HG02623 (cell line): ENCODE results near the gene TLL2.

ENCODE experiments used
- ATAC-seq: cut with Tn5 transposase; IDR thresholded peaks from one replicate; pipeline ENCODE4 v1.9.1; 2021; ENCODE audit warnings: moderate library complexity; ENCODE audit not compliant: unreplicated experiment

The TLL2 gene

DNA sequence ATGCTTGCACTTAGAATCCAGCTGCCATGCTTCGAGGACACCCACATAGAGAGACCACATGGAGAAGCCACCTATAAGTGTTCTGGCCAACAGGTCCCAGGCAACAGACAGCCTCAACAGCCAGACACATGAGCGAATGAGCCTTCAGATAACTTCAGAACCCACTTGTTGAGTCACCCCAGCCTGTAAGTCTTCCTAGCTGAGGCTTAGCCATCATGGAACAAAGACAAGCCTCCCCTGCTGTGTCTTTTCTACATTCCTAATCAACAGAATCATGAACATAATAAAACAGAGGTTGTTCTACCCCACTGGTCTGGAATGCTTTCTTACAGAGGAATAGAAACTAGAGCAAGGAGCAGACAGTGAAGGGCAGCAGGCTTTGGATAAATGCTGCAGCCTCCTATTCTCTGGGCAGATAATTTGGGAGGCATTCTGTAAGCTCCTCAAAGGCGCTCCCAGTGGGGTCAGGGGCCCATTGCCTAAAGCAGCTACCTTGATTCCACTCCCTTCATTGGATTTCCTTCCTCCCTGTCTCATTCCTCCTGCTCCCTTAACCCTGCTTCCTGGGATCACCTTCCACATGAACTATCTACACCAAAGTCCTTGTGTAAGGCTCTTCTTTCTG is 4.6 kb downstream of the TLL2 start:
- no peak for ATAC-seq

DNA sequence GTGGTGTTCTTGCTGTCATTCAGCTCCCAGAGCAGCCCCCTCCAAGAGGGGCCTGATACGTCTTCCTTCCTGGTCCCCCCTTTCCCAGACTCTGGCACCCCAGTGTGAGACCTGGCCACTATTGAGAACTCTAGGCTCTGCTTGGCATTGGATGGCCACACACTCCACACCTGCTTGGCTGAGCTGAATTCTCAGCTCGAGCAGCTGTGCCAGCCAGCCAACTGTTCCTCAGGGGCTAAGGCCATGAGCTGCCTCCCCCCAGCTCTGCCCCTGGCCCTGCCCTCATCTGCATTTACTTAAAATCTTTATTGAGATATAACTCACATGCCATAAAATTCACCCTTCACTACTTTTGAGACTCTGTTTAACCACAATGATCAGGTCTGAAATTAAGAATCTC is 6.7 kb downstream of the TLL2 start:
- no peak for ATAC-seq

DNA sequence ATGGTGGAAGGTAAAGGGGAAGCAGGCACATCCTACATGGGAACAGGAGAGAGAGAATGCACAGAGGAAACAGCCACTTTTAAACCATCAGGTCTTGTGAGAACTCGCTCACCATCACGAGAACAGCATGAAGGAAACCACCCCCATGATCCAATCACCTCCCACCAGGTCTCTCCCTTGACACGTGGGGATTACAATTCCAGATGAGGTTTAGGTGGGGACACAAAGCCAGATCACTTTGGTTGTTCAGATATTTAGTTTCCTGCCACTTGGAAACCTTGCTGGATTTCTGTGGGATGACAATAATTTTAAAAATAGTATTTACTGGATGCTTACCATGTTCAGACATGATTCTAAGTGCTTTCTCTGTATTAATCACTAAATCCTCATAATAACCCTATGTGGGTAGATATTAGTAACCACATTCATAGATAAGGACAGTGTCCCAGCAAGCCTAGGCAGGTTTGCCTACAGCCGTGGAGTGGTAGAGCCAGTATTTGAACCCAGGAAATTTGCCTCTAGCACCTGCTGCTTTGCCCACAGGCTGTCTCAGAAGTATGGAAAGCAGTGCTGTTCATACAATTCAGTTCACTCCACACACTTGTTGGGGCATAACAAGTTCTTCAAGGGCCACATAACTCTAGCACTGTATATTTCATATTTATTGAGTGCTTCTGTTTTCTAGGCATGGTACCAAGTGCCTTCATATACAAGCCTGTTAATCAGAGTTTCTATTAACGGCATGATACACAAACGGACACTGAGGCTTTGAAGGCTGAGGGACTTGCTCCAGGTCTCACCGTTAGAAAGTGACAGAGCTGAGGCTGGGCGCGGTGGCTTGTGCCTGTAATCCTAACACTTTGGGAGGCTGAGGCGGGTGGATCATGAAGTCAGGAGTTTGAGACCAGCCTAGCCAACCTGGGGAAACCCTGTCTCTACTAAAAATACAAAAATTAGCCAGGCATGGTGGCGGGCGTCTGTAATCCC is 8.3 kb downstream of the TLL2 start:
- ATAC-seq, result no peak

DNA sequence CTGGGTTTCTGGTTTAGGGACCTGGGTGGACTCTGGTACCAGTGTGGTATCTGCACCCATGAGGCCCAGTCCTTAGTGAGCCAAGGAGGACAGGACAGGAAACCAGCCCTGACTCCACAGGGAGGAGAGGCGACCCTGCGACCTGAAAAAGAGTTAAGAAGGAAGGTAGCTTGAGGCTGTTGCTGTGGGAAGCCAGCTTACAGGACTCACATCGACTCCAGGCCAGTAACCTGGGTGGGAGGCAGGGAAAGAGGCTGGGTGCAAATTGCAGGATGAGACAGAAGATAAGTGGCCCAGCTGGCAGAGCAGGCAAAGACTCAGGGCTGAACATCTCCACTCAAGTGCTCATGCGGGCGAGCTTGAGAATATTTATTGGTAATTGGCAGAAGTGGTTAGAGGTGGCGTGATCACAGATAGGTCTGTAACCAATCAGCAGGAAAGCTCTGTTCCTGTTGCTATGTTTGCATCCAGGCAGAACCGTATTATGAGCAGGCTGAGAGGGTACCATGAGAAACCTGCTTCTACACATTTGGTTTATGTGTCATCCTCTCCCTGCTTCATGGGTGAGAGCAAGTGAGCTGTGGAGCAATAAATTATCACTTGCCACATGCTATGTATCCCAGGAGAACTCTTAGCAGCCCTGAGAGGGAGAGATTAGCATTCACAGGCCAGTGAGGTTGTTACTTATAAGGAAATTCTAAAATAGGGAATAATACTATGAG is 11.0 kb downstream of the TLL2 start:
- no peak for ATAC-seq

DNA sequence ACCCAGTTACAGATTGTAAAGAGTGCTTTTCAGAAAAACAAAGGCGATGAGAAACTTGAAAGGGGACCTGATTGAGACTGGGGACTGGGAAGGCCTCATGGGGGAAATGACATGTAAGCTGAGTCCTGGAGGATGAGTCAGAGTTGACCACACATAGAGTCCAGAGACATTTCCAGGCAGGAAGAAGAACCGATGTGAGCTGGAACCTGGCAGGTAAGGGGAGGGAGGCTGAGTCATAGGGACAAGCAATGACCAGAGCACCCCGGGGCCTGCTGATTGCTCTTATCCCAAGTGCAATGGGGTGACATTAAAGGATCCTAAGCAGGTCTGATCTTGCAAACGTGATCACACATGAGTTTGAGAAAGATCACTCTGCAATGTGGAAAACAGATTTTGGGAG is 11.7 kb downstream of the TLL2 start:
- ATAC-seq, result no peak

- no peak for ATAC-seq
Measured at GRCh38 chr10:96500519-96500918, 13.2 kb downstream of the TLL2 start.

DNA sequence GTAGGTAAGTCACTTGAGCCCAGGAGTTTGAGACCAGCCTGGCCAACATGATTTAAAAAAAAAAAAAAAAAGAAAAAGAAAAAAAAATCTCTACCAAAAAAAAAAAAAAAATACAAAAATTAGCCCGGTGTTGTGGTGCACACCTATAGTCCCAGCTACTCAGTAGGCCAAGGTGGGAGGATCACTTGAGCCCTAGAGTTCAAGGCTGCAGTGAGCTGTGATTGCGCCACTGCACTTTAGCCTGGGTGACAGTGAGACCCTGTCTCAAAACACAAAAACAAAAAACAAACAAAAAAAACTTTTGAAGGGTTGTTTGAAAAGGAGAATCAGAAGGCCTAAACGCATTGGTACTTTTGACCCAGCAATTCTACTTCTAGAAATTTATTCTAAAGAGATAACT is 13.7 kb downstream of the TLL2 start:
- no peak for ATAC-seq

- ATAC-seq, result no peak
Measured at GRCh38 chr10:96497391-96497790, 16.3 kb downstream of the TLL2 start.

DNA sequence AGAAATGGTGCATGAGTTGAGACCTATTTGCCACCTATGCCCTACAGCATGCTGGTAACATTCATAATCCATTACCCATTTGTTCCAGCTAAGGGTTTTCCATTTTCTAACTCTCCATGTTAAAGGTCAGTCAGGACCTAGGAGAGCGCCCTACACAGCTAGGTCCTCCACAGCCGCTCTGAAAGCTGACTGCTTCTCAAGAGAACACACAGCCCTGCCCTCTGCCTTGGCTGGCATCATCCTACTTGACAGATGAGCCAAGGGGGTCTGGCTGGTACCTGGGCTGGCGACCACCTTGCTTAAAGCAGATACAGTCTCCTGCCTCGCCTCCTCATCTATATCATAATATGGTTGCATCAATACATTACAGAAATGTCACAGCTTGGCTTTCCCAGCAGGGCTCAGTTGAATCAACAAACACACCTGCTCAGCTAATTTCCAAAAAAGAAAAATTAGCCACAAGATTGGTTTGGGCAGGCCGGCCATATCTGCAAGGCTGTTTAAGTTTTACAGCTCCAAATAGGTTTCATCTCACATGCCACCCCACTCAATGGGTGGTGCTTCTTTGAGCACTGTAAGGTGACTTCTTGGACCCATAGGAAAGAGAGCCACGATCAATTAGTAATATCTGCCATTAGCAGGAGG is 17.3 kb downstream of the TLL2 start:
- ATAC-seq, result no peak

DNA sequence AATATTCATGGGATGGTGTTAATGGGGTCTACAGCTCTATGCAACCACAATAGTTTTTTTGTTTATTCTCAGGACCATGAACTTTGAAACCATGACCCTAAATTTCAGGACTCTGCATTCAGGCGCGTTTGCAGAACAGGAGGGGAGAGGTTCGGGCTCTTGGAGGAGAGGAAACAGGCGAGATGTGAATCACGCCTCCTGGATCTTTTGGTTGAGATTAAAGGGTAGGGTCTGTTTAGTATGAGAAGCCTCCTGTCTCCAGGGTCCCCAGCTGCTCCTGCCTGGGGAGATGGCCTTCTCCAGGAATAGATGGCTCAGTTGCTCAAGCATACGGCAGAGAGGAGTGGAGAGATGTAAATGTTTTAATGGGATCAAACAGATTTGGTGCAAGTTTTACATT is 18.2 kb downstream of the TLL2 start:
- ATAC-seq, result no peak

- ATAC-seq, result no peak
Measured at GRCh38 chr10:96494694-96495093, 19.0 kb downstream of the TLL2 start.

GRCh38 chr10:96493871-96494525 is 19.7 kb downstream of the TLL2 start:
- ATAC-seq, result no peak

DNA sequence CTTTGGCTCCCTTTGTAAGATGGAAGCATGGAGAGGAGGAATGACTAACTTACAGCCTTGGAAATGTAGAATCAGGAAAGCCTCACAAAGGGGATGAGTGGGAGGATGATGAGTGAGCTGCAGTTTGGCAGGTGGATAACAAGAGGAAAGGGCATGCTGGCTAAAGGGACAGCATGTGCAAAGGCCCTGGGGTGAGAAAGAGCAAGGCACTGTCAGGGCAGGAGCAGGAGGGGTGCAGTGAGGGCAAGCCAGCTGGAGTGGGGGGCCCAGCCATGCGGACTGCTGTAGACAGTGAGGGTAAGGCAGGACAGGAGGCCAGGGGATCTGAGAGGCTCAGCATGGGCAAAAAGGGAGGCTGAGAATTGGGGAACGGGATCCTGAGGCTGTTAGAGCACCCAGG is 20.5 kb downstream of the TLL2 start:
- ATAC-seq, result no peak

DNA sequence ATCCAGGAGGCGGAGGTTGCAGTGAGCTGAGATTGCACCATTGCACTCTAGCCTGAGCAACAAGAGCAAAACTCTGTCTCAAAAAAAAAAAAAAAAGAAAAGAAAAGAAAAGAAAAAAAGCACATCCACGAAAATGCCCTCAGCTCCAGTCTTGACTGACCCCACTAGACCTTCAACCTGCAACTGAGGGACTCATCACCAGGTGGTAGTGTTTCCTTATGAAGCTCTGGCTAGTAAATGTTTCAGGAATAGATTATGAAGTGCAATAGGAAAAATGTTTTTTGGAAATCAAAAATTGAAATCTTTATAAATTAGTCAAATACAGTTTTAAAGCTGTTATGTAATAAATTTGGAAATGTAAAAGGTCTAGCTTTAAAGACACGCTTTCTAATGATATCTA is 22.4 kb downstream of the TLL2 start:
- ATAC-seq, result no peak

DNA sequence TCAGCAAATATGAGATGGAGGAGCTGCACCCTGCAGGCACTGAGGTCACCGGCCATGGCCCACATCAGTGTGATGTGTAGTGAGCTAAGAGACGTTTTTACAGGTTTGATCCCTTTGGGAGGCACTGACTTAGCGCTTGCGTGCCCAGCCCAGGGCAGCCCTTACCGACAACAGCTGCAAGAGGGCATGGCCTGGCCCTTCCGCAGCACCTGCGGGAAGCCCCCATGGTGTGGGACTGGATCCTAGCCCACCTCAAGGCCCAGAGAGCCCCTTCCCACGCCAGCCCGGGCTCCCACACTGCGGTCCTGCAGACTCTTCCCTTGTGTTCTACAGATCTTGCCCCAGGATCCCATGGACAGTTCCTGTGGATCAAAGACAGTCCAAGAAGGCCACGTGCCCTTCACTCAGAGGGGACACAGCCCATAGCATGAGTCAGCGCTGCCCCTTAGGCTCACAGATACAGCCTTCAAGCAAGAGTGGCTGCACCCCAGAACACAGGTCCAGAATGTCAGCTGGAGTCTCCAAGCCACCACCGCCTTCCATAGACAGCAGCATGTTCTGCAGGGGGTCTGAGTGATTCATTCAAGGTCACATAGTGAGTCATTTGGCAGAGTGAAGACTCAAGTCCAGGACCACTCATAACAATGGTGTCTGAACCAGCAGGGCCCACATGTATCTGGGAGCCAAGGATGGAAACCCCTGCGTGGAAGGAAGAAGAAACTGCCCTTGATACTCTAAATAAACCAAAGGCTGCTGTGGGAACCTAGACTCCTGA is 25.4 kb downstream of the TLL2 start:
- ATAC-seq, result no peak

- no peak for ATAC-seq
Measured at GRCh38 chr10:96482815-96483588, 30.7 kb downstream of the TLL2 start.

GRCh38 chr10:96478355-96478754 is 35.4 kb downstream of the TLL2 start:
- no peak for ATAC-seq

DNA sequence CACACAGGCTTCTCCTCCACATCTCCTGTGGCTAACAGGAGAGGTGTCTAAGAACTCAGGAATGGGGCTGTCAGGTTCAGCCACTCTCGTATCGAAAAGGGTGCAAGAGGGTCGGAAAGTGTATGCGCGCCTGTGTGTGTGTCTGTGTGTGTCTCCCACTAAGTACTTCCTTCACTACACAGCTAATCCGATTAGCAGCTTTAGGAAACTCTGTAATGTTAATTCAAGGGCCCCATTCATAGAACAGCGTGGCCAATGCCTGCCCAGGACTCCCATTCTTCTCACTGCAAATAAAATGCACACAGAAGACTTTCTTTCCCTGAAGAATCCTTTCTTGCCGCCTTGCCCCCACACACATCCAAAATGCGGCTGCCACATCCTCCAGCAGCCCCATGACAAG is 39.9 kb downstream of the TLL2 start:
- no peak for ATAC-seq

DNA sequence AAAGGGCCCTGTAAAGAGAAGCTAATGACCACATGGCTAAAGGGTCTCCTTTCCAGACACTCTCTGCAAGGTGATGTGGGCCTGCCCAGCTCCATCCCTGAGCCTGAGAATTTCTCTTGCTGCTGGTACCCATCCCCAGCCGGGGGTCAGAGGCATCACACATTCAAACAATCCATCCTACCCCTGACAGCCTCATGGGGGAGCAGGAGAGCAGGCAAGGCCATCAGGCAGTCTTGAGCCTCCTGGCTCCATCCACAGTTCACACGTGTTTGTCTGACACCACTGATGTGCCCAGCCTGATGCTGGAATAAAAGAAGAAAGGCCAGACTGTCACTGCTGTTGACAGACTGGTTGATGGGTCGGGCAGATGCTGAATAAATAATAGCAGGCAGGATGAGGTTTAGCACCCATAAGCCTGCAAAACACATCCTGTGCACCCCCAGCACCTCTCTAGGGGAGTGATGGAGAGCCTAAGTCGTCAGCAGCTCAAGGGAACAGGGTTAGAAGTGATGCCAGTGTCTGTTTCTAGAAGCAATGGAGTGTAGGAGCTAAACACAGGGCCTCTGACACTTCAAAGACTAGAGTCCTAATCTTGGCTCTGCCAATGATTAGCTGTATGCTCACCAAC is 43.5 kb downstream of the TLL2 start:
- no peak for ATAC-seq
